T-helper 1 cell (primary cell): ENCODE data around the gene ISY1.
A peak's percentile ranks its signal among the peaks of the same experiment; 100 is the strongest.
"Not testable (repeated sequence)": the region's sequence is repeated elsewhere in the genome, so short reads cannot be mapped to it uniquely, and the experiment has no call there.

Experiments
- DNase-seq, 5 donors: peaks; one replicate each; pipeline ENCODE4 v3.0.0-alpha.2; 2012 to 2020
- total RNA-seq, 4 donors: gene quantifications; one replicate each; lab custom pipeline; 2026; lab: John Stamatoyannopoulos, UW

ISY1 gene
- total RNA-seq, result 13.2 to 21.1 (median 18.2) reads per million in 4 donors

- DNase-seq, result peak; percentile 81 to 96 (median 84)
Measured at GRCh38 chr3:129160891-129161859, at the start of gene ISY1. Gene ISY1, minus strand, starts transcription at chr3:129161063. Its CDS starts 88 bp downstream, at chr3:129160975.

GRCh38 chr3:129207479-129207878 lies 46.6 kb upstream of the ISY1 start:
- no peak for DNase-seq

- no peak for DNase-seq
Measured at GRCh38 chr3:129205109-129205832, 44.4 kb upstream of the ISY1 start.

GRCh38 chr3:129204473-129204872 lies 43.6 kb upstream of the ISY1 start:
- DNase-seq, result no peak

GRCh38 chr3:129199366-129199765 lies 38.5 kb upstream of the ISY1 start:
- no peak for DNase-seq

GRCh38 chr3:129197321-129197720 lies 36.5 kb upstream of the ISY1 start:
- DNase-seq, result no peak

- no peak for DNase-seq
Measured at GRCh38 chr3:129196601-129197000, 35.7 kb upstream of the ISY1 start.

- no peak for DNase-seq
Measured at GRCh38 chr3:129195731-129196256, 34.9 kb upstream of the ISY1 start.

GRCh38 chr3:129189793-129190192 lies 28.9 kb upstream of the ISY1 start:
- not testable (repeated sequence) for DNase-seq

- no peak for DNase-seq
Measured at GRCh38 chr3:129187857-129188256, 27.0 kb upstream of the ISY1 start.

- DNase-seq, result no peak
Measured at GRCh38 chr3:129185783-129186182, 24.9 kb upstream of the ISY1 start.

- DNase-seq, result not testable (repeated sequence)
Measured at GRCh38 chr3:129184784-129185542, 24.1 kb upstream of the ISY1 start.

GRCh38 chr3:129184396-129184657 lies 23.5 kb upstream of the ISY1 start:
- peak in 1 of 5 donors; percentile 26 for DNase-seq

- DNase-seq, result peak; percentile 83 to 95 (median 84)
Measured at GRCh38 chr3:129183569-129184395, 22.9 kb upstream of the ISY1 start, which contains the start of gene CNBP. Gene CNBP, minus strand, starts transcription at chr3:129183896. Its CDS starts 12,139 bp downstream, at chr3:129171757.

GRCh38 chr3:129182390-129183185 lies 21.7 kb upstream of the ISY1 start:
- peak in 1 of 5 donors; percentile 41 for DNase-seq

GRCh38 chr3:129181819-129182218 lies 21.0 kb upstream of the ISY1 start:
- no peak for DNase-seq

- no peak for DNase-seq
Measured at GRCh38 chr3:129180461-129180860, 19.6 kb upstream of the ISY1 start.

GRCh38 chr3:129176051-129176450 lies 15.2 kb upstream of the ISY1 start:
- no peak for DNase-seq

GRCh38 chr3:129173725-129174124 lies 12.9 kb upstream of the ISY1 start:
- DNase-seq, result no peak

- DNase-seq, result no peak
Measured at GRCh38 chr3:129173206-129173605, 12.3 kb upstream of the ISY1 start.
